K562 (cell line): ENCODE measurements around the gene MXI1. TPM values are rescaled to one million over a fixed set of nuclear protein-coding genes. Genes with fewer than 3 reads are reported as not detected.

Experiments used
- ATAC-seq: fragments of 200-7000 bp; cut with Tn5 transposase; 3 replicates; pipeline ENCODE4 v1.9.1; 2020; ENCODE audit warnings: moderate library complexity
- BruUV-seq: library from RNA; stranded (reverse); fragments of 400-500 nt; replicated peaks from 2 replicates; lab custom pipeline; 2021; lab: Mats Ljungman, UMichigan
- CTCF ChIA-PET: fragments of 300-600 bp; formaldehyde crosslinking; extraction: SDS; loops from one replicate; lab custom pipeline; 2021; ENCODE audit warnings: low intra/inter-chr PET ratio; lab: Yijun Ruan, JAX
- POLR2A ChIA-PET: fragments of 300-600, 350-650 bp; sonication (Branson Sonifier 250); formaldehyde crosslinking; extraction: SDS; loops from one replicate; lab custom pipeline; 2021; ENCODE audit warnings: antibody characterized with exemption, inconsistent platforms; lab: Yijun Ruan, JAX
- DNase-seq, 4 experiments: peaks; one replicate each; pipeline versions ENCODE4 v3.0.0 to v3.0.0-alpha.2; 2011 to 2018; ENCODE audit warnings: low spot score in 3 of 4, mixed read lengths in 3 of 4; ENCODE audit errors: extremely low read depth in 1 of 4
- FAIRE-seq: peaks from 2 replicates; lab custom pipeline; 2011; peaks lifted over from hg19 to GRCh38; lab: Jason Lieb, UNC
- H2AFZ ChIP-seq: 2 replicates; pipeline ENCODE4 v1.6.0; 2011; ENCODE audit warnings: low read depth, low read length, control low read depth, inconsistent platforms
- H3K27ac ChIP-seq: fragments of 200-600 bp; 3 replicates; pipeline ENCODE4 v1.8.0; 2011; ENCODE audit warnings: low read depth, mild to moderate bottlenecking, control low read depth, inconsistent platforms, low read length, moderate library complexity, mixed read lengths; ENCODE audit errors: extremely low read depth
- H3K27me3 ChIP-seq, 2 experiments: fragments of 300-600 bp in 1 of 2; 2 replicates in 1 of 2; 3 replicates in 1 of 2; pipeline versions ENCODE4 v1.6.0 to v1.8.0; 2011; ENCODE audit warnings: inconsistent platforms in 2 of 2, low read length in 2 of 2, mild to moderate bottlenecking in 1 of 2, mixed read lengths in 1 of 2, moderate library complexity in 1 of 2; ENCODE audit not compliant: control insufficient read depth in 2 of 2, insufficient read depth in 2 of 2
- H3K36me3 ChIP-seq: fragments of 300-600 bp; 3 replicates; pipeline ENCODE4 v1.8.0; 2011; ENCODE audit warnings: mild to moderate bottlenecking, low read length, inconsistent platforms; ENCODE audit not compliant: control insufficient read depth, insufficient read depth
- H3K4me1 ChIP-seq, 2 experiments: fragments of 200-600 bp in 1 of 2; replicated peaks in 1 of 2; 2 replicates in 1 of 2; 3 replicates in 1 of 2; pipeline versions ENCODE4 v1.5.1 to v1.8.0; 2011; ENCODE audit warnings: inconsistent platforms in 2 of 2, low read length in 2 of 2, mild to moderate bottlenecking in 1 of 2, mixed read lengths in 1 of 2, moderate library complexity in 1 of 2; ENCODE audit not compliant: control insufficient read depth in 2 of 2, insufficient read depth in 2 of 2
- H3K4me2 ChIP-seq: 2 replicates; pipeline ENCODE4 v1.6.1; 2011; ENCODE audit warnings: low read length, control low read depth, inconsistent platforms, mixed read lengths; ENCODE audit not compliant: insufficient read depth
- H3K4me3 ChIP-seq: fragments of 200-600 bp; sonication (generic), shearing (Covaris generic); 2 replicates; pipeline ENCODE4 v1.5.1; 2016; ENCODE audit warnings: control low read depth, inconsistent platforms
- H3K79me2 ChIP-seq: fragments of 200-600 bp; 3 replicates; pipeline ENCODE4 v1.8.0; 2011; ENCODE audit warnings: low read length, inconsistent platforms; ENCODE audit not compliant: control insufficient read depth, insufficient read depth
- H3K9ac ChIP-seq, 2 experiments: 2 replicates each; pipeline versions ENCODE4 v1.6.0 to v1.6.1; 2011; ENCODE audit warnings: low read depth in 2 of 2, low read length in 2 of 2, control low read depth in 1 of 2, inconsistent platforms in 1 of 2, mild to moderate bottlenecking in 1 of 2, mixed read lengths in 1 of 2; ENCODE audit not compliant: insufficient read depth in 1 of 2
- H3K9me1 ChIP-seq: one replicate; pipeline ENCODE4 v1.6.0; 2011; ENCODE audit warnings: inconsistent platforms, mild to moderate bottlenecking, low read length, moderate library complexity; ENCODE audit not compliant: control insufficient read depth, insufficient read depth
- H3K9me3 ChIP-seq: replicated peaks from 2 replicates; pipeline ENCODE4 v1.5.1; 2011; ENCODE audit warnings: low read depth, low read length, inconsistent platforms; ENCODE audit not compliant: control insufficient read depth, insufficient read depth
- H4K20me1 ChIP-seq: replicated peaks from 2 replicates; pipeline ENCODE4 v1.6.1; 2011; ENCODE audit warnings: low read length, inconsistent platforms, mixed read lengths; ENCODE audit not compliant: control insufficient read depth, insufficient read depth
- BACH1 ChIP-seq: fragments of 200-800 bp; sonication (Bioruptor generic); IDR thresholded peaks from 2 replicates; pipeline ENCODE4 v1.6.1; 2016; ENCODE audit warnings: missing genetic modification characterization, missing compliant biosample characterization
- CHD2 ChIP-seq: IDR thresholded peaks from 2 replicates; pipeline ENCODE4 v1.6.1; 2011; ENCODE audit warnings: low read depth, low read length
- CTCF ChIP-seq, 3 experiments: IDR thresholded peaks in 2 of 3; conservative IDR thresholded peaks in 1 of 3; 2 replicates each; pipeline ENCODE4 v1.5.1; 2011 to 2012; ENCODE audit warnings: low read length in 3 of 3, mild to moderate bottlenecking in 3 of 3, control low read depth in 2 of 3, improper control_type of control experiment in 1 of 3, inconsistent platforms in 1 of 3, low read depth in 1 of 3, mixed read lengths in 1 of 3, moderate library complexity in 1 of 3; ENCODE audit not compliant: insufficient read depth in 2 of 3
- EGR1 ChIP-seq: fragments of 450-650 bp; conservative IDR thresholded peaks from 2 replicates; pipeline ENCODE4 v1.6.1; 2017; ENCODE audit warnings: mild to moderate bottlenecking
- RFX1 ChIP-seq: fragments of 450-650 bp; IDR thresholded peaks from 2 replicates; pipeline ENCODE4 v1.6.1; 2016; ENCODE audit warnings: mild to moderate bottlenecking, moderate library complexity
- SMAD1 ChIP-seq: fragments of 150-350 bp; IDR thresholded peaks from 2 replicates; pipeline ENCODE4 v1.6.1; 2014; ENCODE audit warnings: low read length, low read depth; ENCODE audit not compliant: partially characterized antibody
- STAG1 ChIP-seq: sonication (generic); formaldehyde crosslinking; IDR thresholded peaks from 2 replicates; pipeline ENCODE4 v1.5.0; 2020; ENCODE audit warnings: missing genetic modification reagents, borderline replicate concordance
- TRIM25 ChIP-seq: fragments of 450-650 bp; IDR thresholded peaks from 2 replicates; pipeline ENCODE4 v1.7.0; 2016; ENCODE audit warnings: borderline replicate concordance
- UBTF ChIP-seq, 2 experiments: IDR thresholded peaks; 2 replicates each; pipeline ENCODE4 v1.6.1; 2012; ENCODE audit warnings: improper control_type of control experiment in 2 of 2, low read depth in 2 of 2, low read length in 2 of 2, borderline replicate concordance in 1 of 2
- ZNF197 ChIP-seq: fragments of 200-800 bp; sonication (Bioruptor generic); IDR thresholded peaks from 2 replicates; pipeline ENCODE4 v1.6.1; 2016; ENCODE audit warnings: low read depth, missing genetic modification characterization, missing compliant biosample characterization
- WGBS: fragments of 100-300 bp; shearing (Covaris generic); methylation state at CpG from one replicate; pipeline ENCODE4 v1.1.6; 2016; ENCODE audit warnings: low coverage, mixed read lengths; ENCODE audit not compliant: insufficient coverage; ENCODE audit errors: missing lambda C conversion rate; 5-methylcytosine and 5-hydroxymethylcytosine counted together
- in situ Hi-C: fragments of 300-500 bp; cut with MboI; formaldehyde crosslinking; loops from 4 replicates; pipeline ENCODE4 v1.15.0; 2018; ENCODE audit warnings: inconsistent platforms, mixed read lengths
- intact Hi-C: fragments of 100-400 bp; cut with micrococcal nuclease; formaldehyde crosslinking; loops from 2 replicates; pipeline ENCODE4 v1.14.2; 2022
- polyA plus RNA-seq, 8 experiments: library from polyadenylated mRNA; depleted of rRNA in 4 of 8; stranded (reverse) in 5 of 8; unstranded in 3 of 8; fragments of >200 nt; fragmentation: Nextera tagmentation in 2 of 8; fragmentation: Illumina TruSeq in 1 of 8; extraction: Ambion mirVana in 2 of 8; extraction: Trizol in 1 of 8; gene quantifications; 2 replicates each; pipeline versions ENCODE4 v1.2.1 to v1.2.3, GENCODE V29; 2011 to 2014; ENCODE audit warnings: inconsistent platforms in 1 of 8, missing spikeins in 1 of 8
- total RNA-seq, 7 experiments: library from RNA; depleted of rRNA in 6 of 7; stranded (reverse); fragments of >200 nt in 6 of 7; fragmentation: Illumina TruSeq in 2 of 7; extraction: Trizol in 2 of 7; gene quantifications; 2 replicates each; pipeline versions ENCODE4 v1.2.1 to v1.2.3, GENCODE V29; 2011 to 2021; ENCODE audit warnings: low replicate concordance in 1 of 7
- TF ChIP-seq, protein P1 (sequence below): fragments of 250-450 bp; sonication (Bioruptor Pico); IDR thresholded peaks from 2 replicates; pipeline ENCODE4 v1.5.0; 2022; ENCODE audit warnings: mild to moderate bottlenecking

Gene MXI1
- total and polyA plus RNA-seq, 9 of the 15 experiments (the other 6 are each of a cell fraction or from before 2014, with no cell fraction given), result 9.1 to 23.7 (median 14.8) TPM

GRCh38 chr10:110311357-110311949 lies 104.0 kb downstream of the MXI1 start:
- POLR2A ChIA-PET, result interaction anchor here (0.7 kb wide), 1 partner anchor 617 kb away, joined by 3 read pairs; no protein-coding TSS in a partner anchor
- no peak overlapping the region for H3K4me2 ChIP-seq
- in situ Hi-C loops, result loop anchor here (5.0 kb wide), 1 partner anchor 241 kb away; no protein-coding TSS in a partner anchor
- TF ChIP-seq CTCF (IDR thresholded peaks at IDR 0.05 in 2 of 3, conservative IDR thresholded peaks at IDR 0.05 in 1 of 3; ENCODE audit: insufficient read depth in 2 of 3, low read depth in 1 of 3, low read length in 3 of 3), result peak; percentile 56 to 76 (median 59); a peak in 5 of 6 replicates
- 0 out of 2 replicates have a peak, but pooled peaks have one; percentile 42 for TF ChIP-seq BACH1
- TF ChIP-seq UBTF (IDR thresholded peaks at IDR 0.05; ENCODE audit: borderline replicate concordance in 1 of 2, low read depth in 2 of 2, low read length in 2 of 2), result no peak
- TF ChIP-seq ZNF197 (CRISPR knock-in tag), result no peak
- TF ChIP-seq SMAD1, result no peak
- no peak for TF ChIP-seq RFX1
- peak; percentile 25; the same call in 1 of the 2 replicates for TF ChIP-seq CHD2
- peak; percentile 32; the same call in 1 of the 2 replicates for TF ChIP-seq EGR1
- no peak for TF ChIP-seq TRIM25
- TF ChIP-seq, protein P1, sequence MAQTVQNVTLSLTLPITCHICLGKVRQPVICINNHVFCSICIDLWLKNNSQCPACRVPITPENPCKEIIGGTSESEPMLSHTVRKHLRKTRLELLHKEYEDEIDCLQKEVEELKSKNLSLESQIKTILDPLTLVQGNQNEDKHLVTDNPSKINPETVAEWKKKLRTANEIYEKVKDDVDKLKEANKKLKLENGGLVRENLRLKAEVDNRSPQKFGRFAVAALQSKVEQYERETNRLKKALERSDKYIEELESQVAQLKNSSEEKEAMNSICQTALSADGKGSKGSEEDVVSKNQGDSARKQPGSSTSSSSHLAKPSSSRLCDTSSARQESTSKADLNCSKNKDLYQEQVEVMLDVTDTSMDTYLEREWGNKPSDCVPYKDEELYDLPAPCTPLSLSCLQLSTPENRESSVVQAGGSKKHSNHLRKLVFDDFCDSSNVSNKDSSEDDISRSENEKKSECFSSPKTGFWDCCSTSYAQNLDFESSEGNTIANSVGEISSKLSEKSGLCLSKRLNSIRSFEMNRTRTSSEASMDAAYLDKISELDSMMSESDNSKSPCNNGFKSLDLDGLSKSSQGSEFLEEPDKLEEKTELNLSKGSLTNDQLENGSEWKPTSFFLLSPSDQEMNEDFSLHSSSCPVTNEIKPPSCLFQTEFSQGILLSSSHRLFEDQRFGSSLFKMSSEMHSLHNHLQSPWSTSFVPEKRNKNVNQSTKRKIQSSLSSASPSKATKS, result no peak
- TF ChIP-seq STAG1 (CRISPR knock-in tag), result peak; percentile 39; the same call in 1 of the 2 replicates

More at GRCh38 chr10:110311357-110311949, 104.0 kb downstream of the MXI1 start:
- H3K4me1 ChIP-seq, result no peaks in the 10 kb centered on the region; a peak in 1 of 5 replicates
- peaks cover 2 to 6% of the 10 kb centered on the region in 2 experiments; a peak in 1 of 5 replicates for H3K27me3 ChIP-seq
- intact Hi-C loops, result loop anchor here (1.0 to 10.0 kb wide), 5 partner anchors 225 to 1823 kb away; no protein-coding TSS in a partner anchor
- no peak overlapping the region for H3K4me3 ChIP-seq
- no peaks in the 10 kb centered on the region for H4K20me1 ChIP-seq
- no peak overlapping the region for H3K27ac ChIP-seq
- H3K36me3 ChIP-seq, result no peaks in the 10 kb centered on the region
- no TSS peak for BruUV-seq
- peak; percentile 73 for FAIRE-seq
- DNase-seq, result peak in 2 of 4 experiments; percentile 40 to 67
- 0% methylated on average over 3 of the region's 3 CpGs for WGBS
- no peak overlapping the region for H2AFZ ChIP-seq
- no peaks in the 10 kb centered on the region for H3K79me2 ChIP-seq
- CTCF ChIA-PET, result interaction anchor here (1.8 to 2.4 kb wide), 2 partner anchors 224 to 236 kb away, joined by 10 to 13 read pairs; no protein-coding TSS in a partner anchor
- ATAC-seq, result peak; percentile 87
- no peaks in the 10 kb centered on the region for H3K9me1 ChIP-seq
- no peak overlapping the region for H3K9ac ChIP-seq
- no peaks in the 10 kb centered on the region for H3K9me3 ChIP-seq
